GM23338 (cell line): Measurements from ENCODE around the gene RND3. TPM values are rescaled to one million over a fixed set of nuclear protein-coding genes. Genes with fewer than 3 reads are reported as not detected.

Experiments
- ETS1 ChIP-seq: IDR thresholded peaks from 2 replicates; pipeline ENCODE4 v1.6.1; 2016; ENCODE audit warnings: antibody characterized with exemption
- JUNB ChIP-seq: IDR thresholded peaks from one replicate; pipeline ENCODE4 v1.6.1; 2016; ENCODE audit warnings: antibody characterized with exemption; ENCODE audit not compliant: unreplicated experiment
- NANOG ChIP-seq: IDR thresholded peaks from 2 replicates; pipeline ENCODE4 v1.6.1; 2016; ENCODE audit warnings: antibody characterized with exemption, borderline replicate concordance
- REST ChIP-seq: IDR thresholded peaks from one replicate; pipeline ENCODE4 v1.6.1; 2018; ENCODE audit warnings: antibody characterized with exemption; ENCODE audit not compliant: unreplicated experiment
- STAT1 ChIP-seq: IDR thresholded peaks from one replicate; pipeline ENCODE4 v1.6.1; 2016; ENCODE audit warnings: antibody characterized with exemption; ENCODE audit not compliant: unreplicated experiment
- ZNF462 ChIP-seq: fragments of 250-450 bp; sonication (Bioruptor Pico); IDR thresholded peaks from 2 replicates; pipeline ENCODE4 v1.5.0; 2020; ENCODE audit warnings: mild to moderate bottlenecking, moderate library complexity
- polyA plus RNA-seq: library from polyadenylated mRNA; unstranded; fragments of >200 nt; fragmentation: Nextera tagmentation; extraction: Ambion mirVana; gene quantifications from 2 replicates; pipeline ENCODE4 v1.2.1, GENCODE V29; 2016
- total RNA-seq: library from RNA; depleted of rRNA; stranded (reverse); fragments of >200 nt; shearing (Covaris generic); gene quantifications from 2 replicates; pipeline ENCODE4 v1.2.3, GENCODE V29; 2014

RND3 gene
- total and polyA plus RNA-seq, 2 experiments from 2014 or later = 48.2 to 55.3 TPM

- no peak for TF ChIP-seq ZNF462 (CRISPR knock-in tag)
- TF ChIP-seq ETS1 = no peak
- no peak for TF ChIP-seq NANOG
- no peak for TF ChIP-seq REST
- TF ChIP-seq JUNB = no peak
- no peak for TF ChIP-seq STAT1
Measured at GRCh38 chr2:150426724-150427123, 60.7 kb downstream of the RND3 start (continued).
